ENCODE data around the gene TCF21. TPM values are rescaled to one million over a fixed set of nuclear protein-coding genes. Genes with fewer than 3 reads are reported as not detected.

TCF21 gene
- total and polyA plus RNA-seq, 12 donors: 2.3 to 15.1 (median 3.3) TPM

DNA sequence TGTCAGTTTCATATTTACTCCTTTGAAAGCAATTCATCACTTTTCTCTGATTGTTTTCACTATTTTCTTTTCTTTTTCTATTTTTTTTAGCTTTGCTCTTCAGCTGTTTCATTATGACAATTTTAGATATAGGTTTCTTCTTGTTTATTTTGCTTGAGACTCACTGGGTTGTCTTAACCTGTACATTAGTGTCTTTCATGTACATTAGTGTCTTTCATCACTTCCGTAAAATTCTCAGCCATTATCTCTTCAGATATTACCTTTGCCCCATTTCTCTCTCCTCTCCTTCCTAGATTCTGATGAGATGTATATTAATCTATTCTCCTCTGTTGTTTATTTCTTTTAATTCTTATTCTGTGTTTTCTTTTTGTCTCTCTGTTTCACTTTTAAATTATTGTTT lies 49.6 kb downstream of the TCF21 start:
- Histone ChIP-seq H3K4me1 (replicated peaks in 1 of 2) (no peaks in the 10 kb centered on the region), H3K9me3 (replicated peaks in 1 of 3) (no peaks in the 10 kb centered on the region), H3K36me3 (replicated peaks in 1 of 2) (no peaks in the 10 kb centered on the region), H3K27ac (no peak overlapping the region), H3K27me3 (no peaks in the 10 kb centered on the region), H3K4me3 (no peak overlapping the region)
- TF ChIP-seq, protein P1, sequence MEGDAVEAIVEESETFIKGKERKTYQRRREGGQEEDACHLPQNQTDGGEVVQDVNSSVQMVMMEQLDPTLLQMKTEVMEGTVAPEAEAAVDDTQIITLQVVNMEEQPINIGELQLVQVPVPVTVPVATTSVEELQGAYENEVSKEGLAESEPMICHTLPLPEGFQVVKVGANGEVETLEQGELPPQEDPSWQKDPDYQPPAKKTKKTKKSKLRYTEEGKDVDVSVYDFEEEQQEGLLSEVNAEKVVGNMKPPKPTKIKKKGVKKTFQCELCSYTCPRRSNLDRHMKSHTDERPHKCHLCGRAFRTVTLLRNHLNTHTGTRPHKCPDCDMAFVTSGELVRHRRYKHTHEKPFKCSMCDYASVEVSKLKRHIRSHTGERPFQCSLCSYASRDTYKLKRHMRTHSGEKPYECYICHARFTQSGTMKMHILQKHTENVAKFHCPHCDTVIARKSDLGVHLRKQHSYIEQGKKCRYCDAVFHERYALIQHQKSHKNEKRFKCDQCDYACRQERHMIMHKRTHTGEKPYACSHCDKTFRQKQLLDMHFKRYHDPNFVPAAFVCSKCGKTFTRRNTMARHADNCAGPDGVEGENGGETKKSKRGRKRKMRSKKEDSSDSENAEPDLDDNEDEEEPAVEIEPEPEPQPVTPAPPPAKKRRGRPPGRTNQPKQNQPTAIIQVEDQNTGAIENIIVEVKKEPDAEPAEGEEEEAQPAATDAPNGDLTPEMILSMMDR (IDR thresholded peaks at IDR 0.05): no peak
- no peak for TF ChIP-seq POLR2A (IDR thresholded peaks at IDR 0.05)
- intact Hi-C loops (cut with DNase I): no loop called here
- WGBS, 4 donors: 86 to 96% (median 89%) methylated on average over 1 of the region's 1 CpG
- no peak for DNase-seq

DNA sequence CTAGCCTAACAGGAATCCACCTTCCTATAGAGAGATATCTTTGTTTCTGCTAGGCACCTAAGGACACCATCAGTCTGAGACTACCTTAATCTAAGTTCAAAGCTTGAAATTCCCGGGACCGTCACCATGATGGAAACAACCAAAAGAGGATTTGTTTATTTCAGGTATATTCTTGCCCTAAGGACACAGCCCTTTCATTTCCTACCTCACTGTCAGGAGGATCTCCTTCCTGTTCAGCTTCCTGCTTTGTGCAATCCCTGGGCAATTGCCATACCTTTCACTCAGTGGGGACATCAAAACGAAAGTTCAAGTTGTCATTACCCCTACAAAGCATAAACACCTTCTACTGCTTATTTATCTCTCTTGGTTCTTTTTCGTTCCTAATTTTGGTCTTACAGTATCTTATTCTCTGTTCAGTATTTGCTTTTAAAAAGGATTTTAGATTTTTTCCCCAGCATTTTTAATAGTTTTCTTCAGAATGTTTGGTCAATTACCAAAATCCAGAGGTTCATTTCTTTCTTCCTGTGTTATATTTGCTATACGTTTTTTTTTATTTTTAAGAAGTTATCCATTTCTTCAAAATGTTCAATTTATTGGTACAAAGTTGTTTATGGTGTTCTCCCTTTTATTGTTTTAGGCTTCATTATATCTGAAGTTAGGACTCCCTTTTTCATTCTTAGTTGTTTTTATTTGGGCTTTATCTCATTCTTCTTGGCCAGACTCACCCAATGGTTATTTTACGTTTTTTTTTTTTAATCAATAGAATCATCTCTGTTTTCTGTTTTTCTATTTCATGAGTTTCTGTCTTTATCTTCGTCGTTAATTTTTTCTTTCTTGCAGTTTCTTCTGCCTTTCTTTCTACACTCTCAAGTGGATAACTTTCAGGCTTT lies 51.1 kb downstream of the TCF21 start:
- 64 to 77% (median 65%) methylated on average over 8 of the region's 8 CpGs for WGBS, 4 donors
- Histone ChIP-seq H3K27me3 (no peaks in the 10 kb centered on the region), H3K4me1 (replicated peaks in 1 of 2) (no peaks in the 10 kb centered on the region), H3K27ac (no peak overlapping the region), H3K9me3 (replicated peaks in 1 of 3) (no peaks in the 10 kb centered on the region), H3K36me3 (replicated peaks in 1 of 2) (no peaks in the 10 kb centered on the region), H3K4me3 (no peak overlapping the region)
- intact Hi-C loops (cut with DNase I): no loop called here
- TF ChIP-seq, protein P1 (IDR thresholded peaks at IDR 0.05): no peak
- TF ChIP-seq POLR2A (IDR thresholded peaks at IDR 0.05): no peak
- no peak for DNase-seq

Other genes with a start within 250 kb of the TCF21 start
- 10 to 100 TPM in 7 of 9 donors, 1 to 10 TPM in 2; 5.1 to 19.3 (median 13.8) TPM for gene TBPL1, start 64.1 kb downstream of the TCF21 start, total RNA-seq
- gene TBPL1, start 64.1 kb downstream of the TCF21 start, polyA plus RNA-seq: 10 to 100 TPM; 16.6 to 21.0 (median 17.0) TPM
- 10 to 100 TPM in 1 of 9 donors, 1 to 10 TPM in 5, under 1 TPM in 3; 0.49 to 34.9 (median 1.8) TPM for gene SLC2A12, start 163.5 kb downstream of the TCF21 start, total RNA-seq
- 1 to 10 TPM in 1 of 3 donors, under 1 TPM in 2; 0.37 to 1.5 (median 0.40) TPM for gene SLC2A12, start 163.5 kb downstream of the TCF21 start, polyA plus RNA-seq

Data from adrenal gland (tissue), 12 donors.